Measurements from ENCODE around the gene CECR2.

The CECR2 gene

GRCh38 chr22:17598318-17598717 is 229.1 kb downstream of the CECR2 start:
- no peak for DNase-seq (ENCODE audit: low read depth)
- H3K4me3 ChIP-seq (ENCODE audit: control insufficient read depth, low read depth, low read length): no peak overlapping the region
- no peak for TF ChIP-seq CTCF (conservative IDR thresholded peaks at IDR 0.05; ENCODE audit: control insufficient read depth, insufficient read depth, low read depth, low read length)

- no peak for DNase-seq (ENCODE audit: low read depth)
- no peak for TF ChIP-seq CTCF (conservative IDR thresholded peaks at IDR 0.05; ENCODE audit: control insufficient read depth, insufficient read depth, low read depth, low read length)
- no peak overlapping the region for H3K4me3 ChIP-seq (ENCODE audit: control insufficient read depth, low read depth, low read length)
Measured at GRCh38 chr22:17601031-17601430, 231.8 kb downstream of the CECR2 start.

- no peak overlapping the region for H3K4me3 ChIP-seq (ENCODE audit: control insufficient read depth, low read depth, low read length)
- no peak for DNase-seq (ENCODE audit: low read depth)
- no peak for TF ChIP-seq CTCF (conservative IDR thresholded peaks at IDR 0.05; ENCODE audit: control insufficient read depth, insufficient read depth, low read depth, low read length)
Measured at GRCh38 chr22:17603668-17604067, 234.4 kb downstream of the CECR2 start.

- no peak for TF ChIP-seq CTCF (conservative IDR thresholded peaks at IDR 0.05; ENCODE audit: control insufficient read depth, insufficient read depth, low read depth, low read length)
- no peak for DNase-seq (ENCODE audit: low read depth)
- no peak overlapping the region for H3K4me3 ChIP-seq (ENCODE audit: control insufficient read depth, low read depth, low read length)
Measured at GRCh38 chr22:17606496-17606895, 237.2 kb downstream of the CECR2 start.

Data from fibroblast of mammary gland (primary cell).